NCI-H146 (cell line): ENCODE data around the gene CACNA1A.
"Not testable (repeated sequence)": the region's sequence is repeated elsewhere in the genome, so short reads cannot be mapped to it uniquely, and the experiment has no call there.

Source experiments
- DNase-seq: peaks from one replicate; lab custom pipeline; 2025; lab: John Stamatoyannopoulos, UW

The CACNA1A gene

DNA sequence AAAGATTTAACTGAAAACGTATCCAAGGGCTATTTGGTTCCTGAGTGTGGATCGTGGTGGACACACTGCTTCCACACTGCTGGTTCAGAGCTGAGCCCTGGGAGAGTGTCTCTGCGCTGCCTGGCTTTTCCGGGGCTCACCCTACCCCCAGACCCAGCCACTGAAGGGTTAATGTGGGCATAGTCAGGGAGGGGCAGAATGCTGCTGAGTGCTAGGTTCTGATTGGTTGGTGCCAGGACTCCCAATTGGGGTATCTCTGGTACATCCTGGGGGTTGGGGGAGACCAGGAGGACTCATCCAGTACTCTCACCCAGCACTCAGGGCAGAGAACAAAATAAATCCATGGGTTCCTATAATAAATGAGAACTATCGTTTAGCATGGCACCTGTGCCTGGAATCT is 142.3 kb downstream of the CACNA1A start:
- DNase-seq, result no peak

- no peak for DNase-seq
Observed at GRCh38 chr19:13363245-13363644, 143.0 kb downstream of the CACNA1A start.

DNA sequence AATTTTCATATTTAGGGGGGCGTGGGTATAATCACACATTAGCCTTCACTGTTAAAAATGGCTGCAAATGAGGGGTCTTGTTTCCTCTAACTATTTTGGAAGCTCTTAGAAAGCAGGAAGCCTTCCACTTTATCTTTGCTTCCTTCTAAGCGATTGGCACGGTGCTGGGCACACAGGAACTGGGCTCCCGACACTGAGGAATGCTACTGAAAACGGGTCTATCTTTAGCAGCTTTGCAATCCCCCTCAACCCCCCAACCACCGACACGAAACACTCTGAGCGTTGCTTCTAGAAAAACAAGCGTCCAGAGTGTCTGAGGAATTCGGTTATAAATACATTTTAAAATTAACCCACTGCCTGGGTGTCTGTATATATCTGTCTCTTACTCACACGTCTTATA is 143.6 kb downstream of the CACNA1A start:
- DNase-seq, result no peak

DNA sequence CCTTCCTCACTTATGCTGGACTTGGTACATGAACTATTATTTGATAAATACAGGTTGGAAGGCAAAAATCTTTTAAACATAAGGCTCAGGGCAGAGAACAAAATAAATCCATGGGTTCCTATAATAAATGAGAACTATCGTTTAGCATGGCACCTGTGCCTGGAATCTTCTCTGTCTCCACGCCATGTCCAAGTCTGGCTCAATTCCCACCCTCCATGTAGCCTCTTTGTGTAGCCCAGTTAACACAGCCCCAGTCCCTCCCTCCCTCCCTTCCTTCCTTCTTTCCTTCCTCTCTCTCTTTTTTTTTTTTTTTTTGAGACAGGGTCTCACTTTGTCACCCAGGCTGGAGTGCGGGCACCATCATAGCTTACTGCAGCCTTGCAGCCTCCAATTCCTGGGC is 144.6 kb downstream of the CACNA1A start:
- not testable (repeated sequence) for DNase-seq

DNA sequence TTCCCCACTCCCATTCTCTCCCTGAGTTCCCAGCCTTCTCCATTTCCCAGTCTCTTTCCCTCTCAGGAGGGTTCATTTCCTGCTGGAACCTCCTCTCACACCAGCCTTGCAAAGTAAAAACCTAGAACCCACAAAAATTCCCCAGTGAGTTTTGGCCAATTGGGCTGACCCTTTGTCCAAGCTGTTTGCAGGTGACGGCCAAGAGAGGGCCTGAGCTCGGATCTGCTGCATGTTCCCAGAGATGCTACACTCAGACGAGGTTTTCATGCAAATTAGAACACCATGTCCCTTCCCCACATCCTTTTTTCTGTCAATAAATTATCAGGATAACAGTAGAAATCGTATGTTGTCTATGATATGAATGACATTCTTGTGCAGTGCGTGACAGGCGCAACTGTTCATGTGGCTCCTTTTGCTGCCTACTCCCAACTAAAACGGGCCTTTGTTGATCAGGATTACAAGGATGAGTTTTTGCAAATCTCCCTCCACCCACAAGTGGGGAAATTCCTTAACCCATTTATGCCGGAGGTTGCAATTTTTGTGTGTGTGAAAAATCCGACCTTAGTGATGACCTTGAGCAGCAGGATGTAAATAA is 149.5 kb downstream of the CACNA1A start:
- DNase-seq, result no peak

- DNase-seq, result no peak
Observed at GRCh38 chr19:13356185-13356584, 150.1 kb downstream of the CACNA1A start.

DNA sequence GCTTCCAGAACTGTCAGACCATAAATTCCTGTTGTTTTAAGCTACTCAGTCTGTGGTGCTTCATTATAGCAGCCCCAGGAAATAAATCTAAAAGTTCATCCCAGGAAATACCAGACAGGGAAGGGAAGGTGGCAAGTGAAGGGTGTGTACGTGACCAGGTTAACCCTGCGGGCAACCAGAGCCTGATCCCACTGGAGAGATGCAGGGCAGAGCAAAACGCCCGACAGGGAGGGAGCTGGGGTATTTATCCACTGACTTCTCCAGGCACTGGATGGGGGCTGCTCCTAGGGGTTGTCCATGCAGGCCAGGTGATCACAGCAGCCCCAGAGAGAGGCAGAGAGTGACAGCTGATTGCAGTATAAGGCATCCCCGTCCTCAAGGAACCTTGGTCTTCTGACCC is 150.9 kb downstream of the CACNA1A start:
- no peak for DNase-seq

DNA sequence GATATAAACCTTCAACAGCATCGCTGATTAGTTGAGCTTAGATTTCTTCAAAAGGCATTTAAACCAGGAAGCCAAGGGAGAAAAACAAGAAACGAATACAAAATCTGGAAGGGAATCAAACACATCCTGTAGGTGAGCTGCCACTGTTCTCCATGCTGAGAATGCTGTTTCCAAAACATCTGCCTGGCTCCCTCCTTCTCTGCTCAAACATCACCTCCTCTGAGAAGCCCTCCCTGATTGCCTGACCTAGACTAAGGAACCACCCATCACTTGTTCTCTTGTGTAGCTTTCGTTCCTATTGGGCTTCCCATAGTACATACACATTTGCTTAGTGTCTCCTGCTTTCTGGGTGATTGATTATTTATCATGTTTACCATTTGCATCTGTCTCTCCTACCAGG is 152.7 kb downstream of the CACNA1A start:
- DNase-seq, result no peak

- no peak for DNase-seq
Observed at GRCh38 chr19:13350759-13351158, 155.5 kb downstream of the CACNA1A start.

GRCh38 chr19:13350072-13350471 is 156.2 kb downstream of the CACNA1A start:
- no peak for DNase-seq

- no peak for DNase-seq
Observed at GRCh38 chr19:13347367-13347766, 158.9 kb downstream of the CACNA1A start.

DNA sequence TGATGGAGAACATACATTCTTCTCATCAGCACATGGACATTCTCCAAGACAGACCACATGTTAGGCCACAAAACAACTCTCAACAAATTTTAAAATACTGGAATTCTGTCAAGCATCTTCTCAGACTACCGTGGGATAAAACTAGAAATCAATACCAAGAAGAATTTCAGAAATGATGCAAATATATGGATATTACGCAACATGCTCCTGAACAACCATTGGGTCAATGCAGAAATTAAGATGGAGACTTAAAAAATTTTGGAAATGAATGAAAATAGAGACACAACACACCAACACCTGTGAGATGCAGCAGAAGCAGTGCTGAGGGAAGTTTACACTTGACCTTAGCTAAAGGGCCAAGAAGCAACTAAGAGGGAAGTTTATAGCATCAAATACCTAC is 162.8 kb downstream of the CACNA1A start:
- no peak for DNase-seq

DNA sequence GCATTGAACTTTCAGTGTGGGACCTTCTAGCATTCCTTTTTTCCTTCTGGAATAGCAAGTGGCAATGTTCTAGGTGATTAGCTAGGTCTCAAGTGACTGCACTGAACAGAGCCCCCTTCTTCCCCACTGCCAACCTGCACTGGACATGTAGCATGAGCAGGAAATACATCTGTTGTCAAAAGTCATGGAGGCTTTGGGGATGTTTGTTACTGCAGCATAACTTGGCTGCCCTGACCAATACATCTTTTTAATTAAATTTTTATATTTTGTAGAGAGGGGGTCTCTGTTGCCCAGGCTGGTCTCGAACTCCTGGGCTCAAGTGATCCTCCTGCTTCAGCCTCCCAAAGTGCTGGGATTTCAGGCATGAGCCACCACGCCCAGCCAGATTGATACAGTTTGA is 163.6 kb downstream of the CACNA1A start:
- DNase-seq, result no peak

DNA sequence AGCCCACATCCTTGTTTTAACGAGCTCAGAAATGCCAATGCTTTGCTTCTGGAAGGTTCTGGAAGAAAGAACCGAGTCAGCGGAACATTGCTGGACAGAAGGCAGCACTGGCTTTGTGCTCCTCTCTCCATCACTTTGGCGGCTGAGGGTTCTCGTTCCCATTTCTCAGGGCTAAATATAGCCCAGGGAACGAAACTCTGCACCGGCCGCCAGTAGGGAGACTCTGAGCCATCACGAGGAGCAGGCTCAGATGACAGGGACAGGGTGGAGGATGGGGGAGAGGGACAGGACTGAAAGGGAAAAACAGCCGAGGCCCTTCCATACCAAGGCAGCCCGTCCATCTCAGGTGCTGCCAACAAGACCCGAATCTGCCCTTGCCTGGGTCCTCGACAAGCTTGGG is 166.4 kb downstream of the CACNA1A start:
- no peak for DNase-seq

DNA sequence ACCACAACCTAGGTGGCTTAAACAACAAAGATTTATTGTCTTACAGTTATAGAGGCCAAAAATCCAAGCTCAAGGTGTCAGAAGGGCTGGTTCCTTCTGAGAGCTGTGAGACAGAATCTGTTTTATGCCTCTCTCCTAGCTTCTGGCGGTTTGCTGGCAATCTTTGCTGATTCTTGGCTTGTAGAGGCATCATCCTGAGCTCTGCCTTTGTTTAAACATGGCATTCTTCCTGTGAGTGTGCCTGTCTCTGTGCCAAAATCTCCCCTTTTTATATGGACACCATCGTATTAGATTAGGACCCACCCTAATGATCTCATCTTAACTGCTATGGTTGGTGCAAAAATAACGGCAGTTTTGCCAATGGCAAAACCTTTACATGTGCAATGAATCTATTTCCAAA is 169.1 kb downstream of the CACNA1A start:
- no peak for DNase-seq

DNA sequence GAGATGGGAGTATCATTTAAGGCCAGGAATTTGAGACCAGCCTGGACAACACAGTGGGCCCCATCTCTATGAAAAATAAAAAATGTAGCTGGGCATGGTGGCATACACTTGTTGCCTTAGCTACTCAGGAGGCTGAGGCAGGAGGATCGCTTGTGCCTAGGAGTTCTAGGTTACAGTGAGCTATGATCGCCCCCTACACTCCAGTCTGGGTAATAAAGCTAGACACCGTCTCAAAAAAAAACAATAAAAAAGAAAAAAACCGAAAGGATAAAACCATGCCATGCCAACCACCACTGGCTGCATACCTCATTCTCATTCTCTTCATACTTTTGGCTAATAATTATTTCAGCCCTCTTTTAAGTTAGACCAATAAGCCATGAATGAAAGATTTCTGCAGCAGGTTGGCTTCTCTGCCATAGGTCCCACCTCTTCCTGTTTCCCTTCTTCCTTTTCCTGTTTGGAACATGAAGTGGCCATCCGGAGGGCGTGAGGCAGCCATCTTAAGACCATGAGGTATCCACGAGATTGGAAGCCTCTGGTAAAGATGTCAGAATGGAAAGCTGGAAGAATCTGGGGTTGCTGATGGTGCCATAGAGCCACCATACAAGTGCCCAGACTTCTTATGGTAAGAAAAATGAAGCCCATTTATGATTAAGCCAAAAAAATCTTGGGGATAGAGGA is 171.3 kb downstream of the CACNA1A start:
- DNase-seq, result no peak

- no peak for DNase-seq
Observed at GRCh38 chr19:13330285-13330684, 176.0 kb downstream of the CACNA1A start.

DNA sequence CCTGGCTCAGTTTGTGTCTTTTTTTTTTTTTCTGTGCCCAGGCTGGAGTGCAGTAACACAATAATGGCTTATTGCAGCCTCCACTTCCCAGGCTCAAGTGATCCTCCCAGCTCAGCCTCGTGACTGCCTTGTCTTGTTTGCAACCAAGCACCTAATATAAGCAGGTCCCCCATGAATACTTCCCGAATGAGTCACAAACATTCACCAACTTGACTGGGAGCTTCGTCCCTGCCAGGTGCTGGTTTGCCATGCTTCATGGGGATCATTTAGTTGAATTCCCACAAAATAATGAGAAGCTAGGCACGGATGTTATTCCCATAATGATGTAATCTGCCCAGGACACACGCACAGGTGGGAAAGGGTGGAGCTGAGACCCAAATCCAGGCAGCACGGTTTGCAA is 176.5 kb downstream of the CACNA1A start:
- DNase-seq, result no peak

DNA sequence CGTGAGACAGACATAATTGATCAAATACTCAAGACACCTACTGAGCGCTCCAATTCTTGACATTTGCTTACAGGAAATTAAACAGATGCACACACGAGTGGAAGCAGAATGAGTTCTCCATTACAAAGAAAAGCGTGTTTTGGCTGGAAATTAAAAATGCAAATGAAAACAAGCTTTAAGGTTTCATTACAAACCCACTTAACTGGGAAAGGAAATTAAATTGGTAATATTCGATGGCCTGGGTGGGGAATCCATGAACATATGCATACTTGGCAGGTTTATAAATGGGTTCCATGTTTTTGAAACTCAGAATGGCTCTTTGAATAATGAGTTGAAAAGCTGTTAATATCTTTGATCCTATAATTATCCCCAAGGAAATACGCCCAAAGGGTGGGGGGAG is 178.0 kb downstream of the CACNA1A start:
- DNase-seq, result no peak

- no peak for DNase-seq
Observed at GRCh38 chr19:13319526-13319925, 186.8 kb downstream of the CACNA1A start.

GRCh38 chr19:13318190-13318589 is 188.1 kb downstream of the CACNA1A start:
- no peak for DNase-seq

GRCh38 chr19:13315495-13315894 is 190.8 kb downstream of the CACNA1A start:
- DNase-seq, result no peak

- no peak for DNase-seq
Observed at GRCh38 chr19:13314761-13315160, 191.5 kb downstream of the CACNA1A start.

- no peak for DNase-seq
Observed at GRCh38 chr19:13313875-13314274, 192.4 kb downstream of the CACNA1A start.
